SU-DHL-6 (cell line): ENCODE measurements around the gene KCNE1.

Experiments used
- H2AFZ ChIP-seq: fragments of 200-600 bp; sonication (generic); 2 replicates; pipeline ENCODE4 v1.6.1; 2014; ENCODE audit warnings: low read depth, mild to moderate bottlenecking, moderate library complexity, mixed read lengths, antibody characterized with exemption, low read length; ENCODE audit not compliant: severe bottlenecking
- H3F3A ChIP-seq: fragments of 200-600 bp; shearing (Covaris generic); 2 replicates; pipeline ENCODE4 v1.6.0; 2016; ENCODE audit warnings: antibody characterized with exemption, mild to moderate bottlenecking; ENCODE audit not compliant: insufficient read depth
- H3K27ac ChIP-seq: fragments of 200-600 bp; sonication (generic); 2 replicates; pipeline ENCODE4 v1.5.1; 2016; ENCODE audit warnings: low read depth, mild to moderate bottlenecking, low read length, moderate library complexity, mixed read lengths
- H3K27me3 ChIP-seq: fragments of 200-600 bp; sonication (generic), shearing (Covaris generic); 2 replicates; pipeline ENCODE4 v1.6.0; 2014; ENCODE audit warnings: mild to moderate bottlenecking, low read length
- H3K36me3 ChIP-seq: fragments of 200-600 bp; sonication (generic); 2 replicates; pipeline ENCODE4 v1.6.1; 2014; ENCODE audit warnings: mild to moderate bottlenecking, low read length, mixed read lengths
- H3K4me2 ChIP-seq: fragments of 300-600, 200-600 bp; shearing (Covaris generic), sonication (generic); 2 replicates; pipeline ENCODE4 v1.6.0; 2014; ENCODE audit warnings: low read length, low read depth, mild to moderate bottlenecking; ENCODE audit not compliant: poor library complexity, severe bottlenecking
- H3K4me3 ChIP-seq: fragments of 200-600 bp; sonication (generic); 2 replicates; pipeline ENCODE4 v1.5.1; 2014; ENCODE audit warnings: antibody characterized with exemption, low read length, mild to moderate bottlenecking, mixed read lengths; ENCODE audit not compliant: insufficient read depth, poor library complexity, severe bottlenecking
- H3K79me2 ChIP-seq: fragments of 200-600 bp; sonication (generic); 2 replicates; pipeline ENCODE4 v1.6.1; 2014; ENCODE audit warnings: mild to moderate bottlenecking, low read length, moderate library complexity; ENCODE audit not compliant: insufficient read depth
- H3K9ac ChIP-seq: fragments of 200-600 bp; sonication (generic); 2 replicates; pipeline ENCODE4 v1.7.0; 2014; ENCODE audit warnings: mild to moderate bottlenecking, low read length
- H3K9me2 ChIP-seq: fragments of 200-600 bp; sonication (generic); replicated peaks from 2 replicates; pipeline ENCODE4 v1.6.1; 2014; ENCODE audit warnings: low read length; ENCODE audit not compliant: insufficient read depth
- H3K9me3 ChIP-seq: fragments of 200-600 bp; sonication (generic); 2 replicates; pipeline ENCODE4 v1.6.1; 2014; ENCODE audit warnings: low read length, mixed read lengths; ENCODE audit not compliant: insufficient read depth
- H4K20me1 ChIP-seq: fragments of 200-600 bp; sonication (generic); 2 replicates; pipeline ENCODE4 v1.6.1; 2014; ENCODE audit warnings: low read depth, mild to moderate bottlenecking, antibody characterized with exemption, low read length, moderate library complexity, mixed read lengths
- EZH2phosphoT487 ChIP-seq: fragments of 200-600 bp; sonication (generic), shearing (Covaris generic); conservative IDR thresholded peaks from 2 replicates; pipeline ENCODE4 v1.6.1; 2018; ENCODE audit warnings: mild to moderate bottlenecking, antibody characterized with exemption, low read length, moderate library complexity, mixed read lengths
- TF ChIP-seq, protein P1 (sequence below): fragments of 200-600 bp; sonication (generic); IDR thresholded peaks from one replicate; pipeline ENCODE4 v1.5.1; 2017; ENCODE audit warnings: antibody characterized with exemption, mild to moderate bottlenecking, low read length, moderate library complexity; ENCODE audit not compliant: insufficient read depth, poor library complexity, severe bottlenecking

The KCNE1 gene

DNA sequence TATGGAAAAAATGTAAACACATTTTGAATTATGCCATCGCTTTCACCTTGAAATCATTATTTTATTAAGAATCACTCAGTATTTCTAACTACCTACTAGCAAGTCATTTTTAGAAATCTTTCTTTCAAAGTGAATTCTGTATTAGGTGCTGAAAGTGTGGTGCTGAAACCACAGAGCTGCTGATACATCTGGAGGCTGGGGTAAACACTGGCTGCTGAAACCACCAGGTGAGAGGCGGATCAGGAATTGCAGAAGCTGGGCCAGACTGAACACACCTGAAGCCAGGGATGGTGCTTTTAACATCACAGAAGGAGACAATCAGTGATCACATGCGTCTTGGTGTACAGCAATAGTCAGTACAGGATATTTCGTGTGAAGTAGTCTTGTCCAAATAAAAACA, 42.2 kb upstream of the KCNE1 start:
- no peaks in the 10 kb centered on the region for H3K36me3 ChIP-seq
- no peak overlapping the region for H3K4me3 ChIP-seq
- H3K27ac ChIP-seq: no peak overlapping the region
- no peak overlapping the region for H3K4me2 ChIP-seq
- H3K9ac ChIP-seq: no peak overlapping the region
- no peaks in the 10 kb centered on the region for H3F3A ChIP-seq
- TF ChIP-seq, protein P1, sequence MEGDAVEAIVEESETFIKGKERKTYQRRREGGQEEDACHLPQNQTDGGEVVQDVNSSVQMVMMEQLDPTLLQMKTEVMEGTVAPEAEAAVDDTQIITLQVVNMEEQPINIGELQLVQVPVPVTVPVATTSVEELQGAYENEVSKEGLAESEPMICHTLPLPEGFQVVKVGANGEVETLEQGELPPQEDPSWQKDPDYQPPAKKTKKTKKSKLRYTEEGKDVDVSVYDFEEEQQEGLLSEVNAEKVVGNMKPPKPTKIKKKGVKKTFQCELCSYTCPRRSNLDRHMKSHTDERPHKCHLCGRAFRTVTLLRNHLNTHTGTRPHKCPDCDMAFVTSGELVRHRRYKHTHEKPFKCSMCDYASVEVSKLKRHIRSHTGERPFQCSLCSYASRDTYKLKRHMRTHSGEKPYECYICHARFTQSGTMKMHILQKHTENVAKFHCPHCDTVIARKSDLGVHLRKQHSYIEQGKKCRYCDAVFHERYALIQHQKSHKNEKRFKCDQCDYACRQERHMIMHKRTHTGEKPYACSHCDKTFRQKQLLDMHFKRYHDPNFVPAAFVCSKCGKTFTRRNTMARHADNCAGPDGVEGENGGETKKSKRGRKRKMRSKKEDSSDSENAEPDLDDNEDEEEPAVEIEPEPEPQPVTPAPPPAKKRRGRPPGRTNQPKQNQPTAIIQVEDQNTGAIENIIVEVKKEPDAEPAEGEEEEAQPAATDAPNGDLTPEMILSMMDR: no peak
- no peak for TF ChIP-seq EZH2phosphoT487
- H3K9me2 ChIP-seq: no peaks in the 10 kb centered on the region
- no peaks in the 10 kb centered on the region for H3K79me2 ChIP-seq
- H3K27me3 ChIP-seq: no peaks in the 10 kb centered on the region
- H4K20me1 ChIP-seq: no peaks in the 10 kb centered on the region
- no peak overlapping the region for H2AFZ ChIP-seq
- no peaks in the 10 kb centered on the region for H3K9me3 ChIP-seq

DNA sequence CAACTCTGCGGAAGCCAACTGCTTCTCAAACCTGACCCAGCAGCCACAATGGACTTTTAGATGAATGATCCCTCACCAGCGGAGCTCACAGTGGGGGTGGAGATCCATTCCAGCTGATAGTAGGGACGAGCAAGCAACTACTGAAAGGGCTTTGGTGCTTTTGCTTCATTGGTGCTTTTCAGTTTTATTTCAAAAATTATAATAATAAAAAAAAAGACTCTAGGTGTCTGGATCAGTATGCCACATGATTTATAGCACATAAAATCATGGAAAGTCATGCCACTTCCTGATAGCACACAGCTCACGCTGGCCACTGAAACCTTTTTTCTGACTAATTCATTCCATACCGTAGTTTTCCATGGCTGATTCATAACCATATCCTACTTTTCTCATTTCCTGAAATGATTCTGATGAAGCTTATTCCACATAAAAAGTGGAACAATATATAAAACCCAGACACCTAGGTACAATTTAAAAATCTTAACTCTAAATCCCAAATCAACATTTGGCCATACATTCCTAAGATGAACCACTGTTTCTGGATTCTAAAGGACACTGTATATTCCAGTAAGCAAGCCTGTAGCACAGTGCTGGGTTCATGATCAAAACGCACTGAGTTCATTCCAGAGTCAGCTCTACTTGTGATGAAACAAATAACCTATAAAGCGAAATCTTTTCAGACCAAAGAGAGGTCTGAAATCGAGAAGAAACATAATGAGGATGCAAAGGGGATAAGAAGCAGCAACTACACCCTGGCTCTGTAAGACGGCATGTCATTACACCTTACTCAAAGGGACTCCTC, 41.3 kb upstream of the KCNE1 start:
- no peaks in the 10 kb centered on the region for H3K27me3 ChIP-seq
- H3K27ac ChIP-seq: no peak overlapping the region
- no peaks in the 10 kb centered on the region for H4K20me1 ChIP-seq
- no peak overlapping the region for H3K4me3 ChIP-seq
- no peaks in the 10 kb centered on the region for H3F3A ChIP-seq
- no peaks in the 10 kb centered on the region for H3K9me3 ChIP-seq
- no peak overlapping the region for H2AFZ ChIP-seq
- H3K36me3 ChIP-seq: no peaks in the 10 kb centered on the region
- H3K4me2 ChIP-seq: no peak overlapping the region
- H3K9ac ChIP-seq: no peak overlapping the region
- H3K79me2 ChIP-seq: no peaks in the 10 kb centered on the region
- H3K9me2 ChIP-seq: no peaks in the 10 kb centered on the region
- no peak for TF ChIP-seq EZH2phosphoT487
- TF ChIP-seq, protein P1: no peak

DNA sequence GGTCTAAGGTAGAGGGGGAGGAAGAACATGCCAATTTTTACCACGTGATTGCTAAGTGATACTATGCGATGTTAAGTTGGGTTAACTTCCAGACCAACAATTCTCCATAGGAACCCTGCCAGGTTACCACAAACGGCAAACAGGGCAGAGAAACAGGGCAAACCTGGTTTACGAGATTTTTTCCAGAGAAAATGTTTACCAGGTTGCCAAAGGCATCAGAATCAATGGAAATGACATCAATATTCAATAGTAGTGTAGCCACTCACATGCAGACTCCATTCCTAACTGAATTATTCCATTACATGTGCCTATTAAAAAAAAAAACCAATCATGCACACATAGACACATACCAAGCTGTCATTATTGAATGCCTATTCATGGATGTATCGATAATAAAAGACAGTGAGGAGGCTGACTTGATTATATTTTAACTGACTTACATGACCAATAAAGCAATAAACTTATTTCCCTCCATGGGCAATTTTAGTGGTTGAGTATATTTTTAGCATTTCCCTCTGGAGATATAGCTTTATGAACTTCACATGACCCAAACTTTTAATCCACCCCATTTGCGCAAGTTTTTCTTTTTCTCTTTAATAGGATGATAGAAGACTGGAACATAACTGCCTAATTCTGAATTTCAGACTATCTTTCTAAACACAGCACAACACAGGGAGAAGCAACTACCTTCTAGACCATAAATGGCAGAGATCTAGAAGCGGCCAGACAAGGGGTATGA, 40.5 kb upstream of the KCNE1 start:
- H3K4me3 ChIP-seq: no peak overlapping the region
- no peaks in the 10 kb centered on the region for H3K79me2 ChIP-seq
- no peak overlapping the region for H2AFZ ChIP-seq
- H3F3A ChIP-seq: no peaks in the 10 kb centered on the region
- no peak overlapping the region for H3K4me2 ChIP-seq
- H3K9me3 ChIP-seq: no peaks in the 10 kb centered on the region
- H3K27me3 ChIP-seq: no peaks in the 10 kb centered on the region
- no peaks in the 10 kb centered on the region for H3K9me2 ChIP-seq
- no peak overlapping the region for H3K27ac ChIP-seq
- no peaks in the 10 kb centered on the region for H4K20me1 ChIP-seq
- H3K36me3 ChIP-seq: no peaks in the 10 kb centered on the region
- TF ChIP-seq, protein P1: no peak
- TF ChIP-seq EZH2phosphoT487: no peak
- H3K9ac ChIP-seq: no peak overlapping the region
